ENCODE measurements around the gene GRIPAP1. TPM values are rescaled to one million over a fixed set of nuclear protein-coding genes. Genes with fewer than 3 reads are reported as not detected.

The GRIPAP1 gene
- total RNA-seq, 1 experiment from 2014 or later = 92.8 TPM

- no TSS peak for BruUV-seq (replicated peaks)
- Mint-ChIP-seq H3K9me3 (ENCODE audit: low read depth, unreplicated experiment) (no peaks in the 10 kb centered on the region), H3K4me3 (ENCODE audit: low read depth, unreplicated experiment) (no peak overlapping the region), H3K27ac (ENCODE audit: unreplicated experiment) (no peak overlapping the region), H3K36me3 (ENCODE audit: insufficient read depth, unreplicated experiment) (peaks cover 60% of the 10 kb centered on the region), H3K27me3 (ENCODE audit: unreplicated experiment) (no peaks in the 10 kb centered on the region), H3K4me1 (ENCODE audit: low read depth, unreplicated experiment) (peaks cover 12% of the 10 kb centered on the region)
- CTCF ChIA-PET = no interaction called here
- DNase-seq = no peak
- intact Hi-C loops (cut with micrococcal nuclease; ENCODE audit: unreplicated experiment) = loop anchor here (5.0 kb wide), 1 partner anchor 68 kb away; the partner anchor contains the start of gene TFE3
- TF ChIP-seq CTCF (IDR thresholded peaks at IDR 0.05; ENCODE audit: unreplicated experiment) = no peak
These were observed 28.0 kb downstream of the GRIPAP1 start for GRCh38 chrX:48974033-48974432.

- peak; percentile 28 for TF ChIP-seq CTCF (IDR thresholded peaks at IDR 0.05; ENCODE audit: unreplicated experiment)
- BruUV-seq (replicated peaks) = no TSS peak
- intact Hi-C loops (cut with micrococcal nuclease; ENCODE audit: unreplicated experiment) = loop anchor here (5.0 kb wide), 1 partner anchor 70 kb away; the partner anchor contains the start of gene TFE3
- CTCF ChIA-PET = interaction anchor here (1.3 to 1.6 kb wide), 2 partner anchors 11 to 71 kb away, joined by 3 read pairs; partner anchors contain the start of gene TFE3
- Mint-ChIP-seq H3K27ac (ENCODE audit: unreplicated experiment) (peak overlapping the region; percentile 0), H3K4me1 (ENCODE audit: low read depth, unreplicated experiment) (peaks cover 16% of the 10 kb centered on the region), H3K4me3 (ENCODE audit: low read depth, unreplicated experiment) (peak overlapping the region; percentile 73), H3K36me3 (ENCODE audit: insufficient read depth, unreplicated experiment) (peaks cover 45% of the 10 kb centered on the region), H3K27me3 (ENCODE audit: unreplicated experiment) (no peaks in the 10 kb centered on the region), H3K9me3 (ENCODE audit: low read depth, unreplicated experiment) (no peaks in the 10 kb centered on the region)
- peak; percentile 51 for DNase-seq
These were observed 29.6 kb downstream of the GRIPAP1 start for GRCh38 chrX:48972220-48973164.

- Mint-ChIP-seq H3K4me3 (ENCODE audit: low read depth, unreplicated experiment) (peak within 1 kb of the TSS; percentile 73), H3K4me1 (ENCODE audit: low read depth, unreplicated experiment) (peaks cover 21% of the 10 kb centered on the region), H3K27me3 (ENCODE audit: unreplicated experiment) (no peaks in the 10 kb centered on the region), H3K36me3 (ENCODE audit: insufficient read depth, unreplicated experiment) (peaks cover 43% of the 10 kb centered on the region), H3K27ac (ENCODE audit: unreplicated experiment) (peak within 1 kb of the TSS; percentile 67), H3K9me3 (ENCODE audit: low read depth, unreplicated experiment) (no peaks in the 10 kb centered on the region)
- peak; percentile 82 for DNase-seq
- TF ChIP-seq CTCF (IDR thresholded peaks at IDR 0.05; ENCODE audit: unreplicated experiment) = no peak
- CTCF ChIA-PET = interaction anchor here (0.6 to 1.6 kb wide), 3 partner anchors 10 to 150 kb away, joined by 3 read pairs; partner anchors contain the start of gene TFE3
- intact Hi-C loops (cut with micrococcal nuclease; ENCODE audit: unreplicated experiment) = loop anchor here (5.0 kb wide), 1 partner anchor 71 kb away; the partner anchor contains the start of gene TFE3
- no TSS peak for BruUV-seq (replicated peaks)
These were observed 30.5 kb downstream of the GRIPAP1 start, which contains the start of gene KCND1 for GRCh38 chrX:48971249-48972219. KCND1 (minus strand) TSS chrX:48971844; CDS start chrX:48970271, 1,573 bp downstream.

- no TSS peak for BruUV-seq (replicated peaks)
- H3K27me3 Mint-ChIP-seq (ENCODE audit: unreplicated experiment) = no peaks in the 10 kb centered on the region
- peaks cover 21% of the 10 kb centered on the region for H3K4me1 Mint-ChIP-seq (ENCODE audit: low read depth, unreplicated experiment)
- DNase-seq = no peak
- TF ChIP-seq CTCF (IDR thresholded peaks at IDR 0.05; ENCODE audit: unreplicated experiment) = no peak
- CTCF ChIA-PET = no interaction called here
- peaks cover 31% of the 10 kb centered on the region for H3K36me3 Mint-ChIP-seq (ENCODE audit: insufficient read depth, unreplicated experiment)
- no peak overlapping the region for H3K27ac Mint-ChIP-seq (ENCODE audit: unreplicated experiment)
- H3K4me3 Mint-ChIP-seq (ENCODE audit: low read depth, unreplicated experiment) = no peak overlapping the region
- intact Hi-C loops (cut with micrococcal nuclease; ENCODE audit: unreplicated experiment) = no loop called here
- no peaks in the 10 kb centered on the region for H3K9me3 Mint-ChIP-seq (ENCODE audit: low read depth, unreplicated experiment)
These were observed 32.6 kb downstream of the GRIPAP1 start for GRCh38 chrX:48969471-48969870.
